Omental fat pad (tissue), 4 donors: ENCODE measurements around the gene ETV4. TPM values are rescaled to one million over a fixed set of nuclear protein-coding genes. Genes with fewer than 3 reads are reported as not detected.
"Not testable (repeated sequence)": the region's sequence is repeated elsewhere in the genome, so short reads cannot be mapped to it uniquely, and the experiment has no call there.

Experiments
- ATAC-seq: fragments of 150-250 bp; one replicate; pipeline ENCODE4 v1.9.1; 2016; ENCODE audit warnings: mild to moderate bottlenecking, moderate library complexity; ENCODE audit not compliant: low FRiP score
- DNase-seq: peaks from one replicate; pipeline ENCODE4 v3.0.0-alpha.2; 2019; ENCODE audit warnings: low spot score
- CTCF ChIP-seq, 3 donors: fragments of 450-650 bp; IDR thresholded peaks; one replicate each; pipeline ENCODE4 v1.5.1; 2016 to 2017; ENCODE audit warnings: antibody characterized with exemption in 3 of 3, mild to moderate bottlenecking in 3 of 3, moderate library complexity in 2 of 3
- total RNA-seq, 4 donors: library from RNA; depleted of rRNA; stranded (reverse); fragments of >200 nt; gene quantifications; one replicate each; pipeline ENCODE4 v1.1.0, GENCODE V29; 2016

The ETV4 gene
- total RNA-seq, 4 donors from 2014 or later = 0.37 to 1.3 TPM; not detected in 2

GRCh38 chr17:43517161-43517560 lies 29.0 kb downstream of the ETV4 start:
- TF ChIP-seq CTCF (IDR thresholded peaks at IDR 0.05) = no peak
- ATAC-seq (no peak), DNase-seq (no peak)

GRCh38 chr17:43515656-43516055 lies 30.5 kb downstream of the ETV4 start:
- no peak for ATAC-seq
- no peak for DNase-seq
- no peak for TF ChIP-seq CTCF (IDR thresholded peaks at IDR 0.05)

DNA sequence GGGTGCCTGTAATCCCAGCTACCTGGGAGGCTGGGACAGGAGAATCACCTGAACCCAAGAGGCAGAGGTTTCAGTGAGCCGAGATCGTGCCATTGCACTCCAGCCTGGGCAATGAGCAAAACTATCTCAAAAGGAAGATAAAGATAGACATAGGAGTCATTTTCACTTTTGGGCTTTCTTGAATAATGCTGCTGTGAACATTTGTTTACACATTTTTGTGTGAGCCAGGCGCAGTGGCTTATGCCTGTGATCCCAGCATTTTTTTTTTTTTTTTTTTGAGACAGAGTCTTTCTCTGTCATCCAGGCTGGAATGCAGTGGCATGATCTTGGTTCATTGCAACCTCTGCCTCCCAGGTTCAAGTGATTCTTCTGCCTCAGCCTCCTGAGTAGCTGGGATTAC lies 34.9 kb downstream of the ETV4 start:
- not testable (repeated sequence) for DNase-seq, ATAC-seq

DNA sequence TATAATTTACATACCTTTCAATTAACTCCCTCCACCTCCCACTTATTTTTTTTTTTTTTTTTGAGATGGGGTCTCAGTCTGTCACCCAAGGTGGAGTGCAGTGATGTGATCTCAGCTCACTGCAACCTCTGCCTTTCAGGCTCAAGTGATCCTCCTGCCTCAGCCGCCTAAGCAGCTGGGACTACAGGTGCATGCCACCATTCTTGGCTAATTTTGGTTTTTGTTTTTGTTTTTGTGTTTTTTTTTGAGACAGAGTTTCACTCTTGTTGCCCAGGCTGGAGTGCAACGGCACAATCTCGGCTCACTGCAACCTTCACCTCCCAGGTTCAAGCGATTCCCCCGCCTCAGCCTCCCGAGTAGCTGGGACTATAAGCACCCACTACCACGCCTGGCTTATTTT lies 36.7 kb downstream of the ETV4 start:
- not testable (repeated sequence) for DNase-seq

GRCh38 chr17:43490621-43491020 lies 55.5 kb downstream of the ETV4 start:
- ATAC-seq (no peak), DNase-seq (no peak)
- TF ChIP-seq CTCF (IDR thresholded peaks at IDR 0.05) = no peak

More for the DNA sequence above, 36.7 kb downstream of the ETV4 start:
- ATAC-seq = not testable (repeated sequence)

GRCh38 chr17:43483674-43484551 lies 62.2 kb downstream of the ETV4 start, which contains the start of gene DHX8:
Gene DHX8 (plus strand): TSS chr17:43483975. CDS start chr17:43484038, 63 bp downstream.
- peak in 2 of 3 donors; percentile 100 for TF ChIP-seq CTCF (IDR thresholded peaks at IDR 0.05)
- peak; percentile 98 for DNase-seq
- ATAC-seq = peak; percentile 100

GRCh38 chr17:43482103-43483012 lies 63.8 kb downstream of the ETV4 start:
- TF ChIP-seq CTCF (IDR thresholded peaks at IDR 0.05) = no peak
- no peak for DNase-seq
- ATAC-seq = no peak
